ENCODE data around the gene NAA35. TPM values are rescaled to one million over a fixed set of nuclear protein-coding genes. Genes with fewer than 3 reads are reported as not detected.
"Not testable (repeated sequence)": the region's sequence is repeated elsewhere in the genome, so short reads cannot be mapped to it uniquely, and the experiment has no call there.

The NAA35 gene
- total RNA-seq, 1 donor from 2014 or later, result 65.6 TPM

GRCh38 chr9:85943757-85944430, 2.9 kb downstream of the NAA35 start:
- FAIRE-seq (no peak), DNase-seq (ENCODE audit: low spot score in 2 of 2) (no peak)

DNA sequence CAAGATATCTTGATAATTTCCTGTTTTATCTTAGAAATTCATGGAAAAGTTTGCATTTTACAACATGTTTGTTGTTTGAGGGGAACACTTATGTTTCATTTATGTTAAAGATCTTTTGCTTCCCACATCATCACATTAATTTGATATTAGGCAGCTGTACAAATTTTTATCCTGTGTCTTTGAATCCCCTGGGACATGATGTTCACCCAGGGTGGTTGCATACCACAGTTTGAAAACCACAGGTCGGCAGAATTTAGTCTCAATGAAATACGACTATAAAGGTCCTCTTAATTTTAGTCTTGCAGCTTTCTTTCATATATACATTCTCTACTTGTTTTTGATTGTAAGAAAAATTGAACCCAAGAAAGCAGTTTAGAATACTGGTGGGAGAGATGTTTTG, 3.7 kb downstream of the NAA35 start:
- DNase-seq (ENCODE audit: low spot score in 2 of 2), result no peak
- FAIRE-seq, result no peak

- no peak for FAIRE-seq
Observed at GRCh38 chr9:85949586-85950335, 8.8 kb downstream of the NAA35 start.

DNA sequence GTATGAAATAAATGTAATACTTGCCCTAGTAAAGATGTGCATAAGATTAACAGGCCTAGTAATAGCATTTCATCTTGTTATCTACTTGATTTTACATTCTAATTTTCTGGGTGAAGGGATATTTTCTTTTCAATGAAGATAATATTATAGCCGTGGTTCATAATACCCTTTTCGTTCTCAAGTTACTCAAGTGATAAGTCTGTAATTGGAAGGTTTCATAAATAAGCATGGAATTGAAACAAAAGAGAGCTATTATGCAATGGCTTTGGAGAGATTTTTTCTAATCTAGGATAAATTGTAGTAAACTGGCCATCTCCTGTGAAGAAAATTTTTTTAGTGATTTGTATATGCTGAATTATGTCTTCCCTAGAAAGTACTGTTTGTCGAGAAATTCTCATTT, 19.0 kb downstream of the NAA35 start:
- no peak for FAIRE-seq

More at GRCh38 chr9:85949586-85950335, 8.8 kb downstream of the NAA35 start:
- DNase-seq (ENCODE audit: low spot score in 2 of 2), result no peak

GRCh38 chr9:85960688-85961093, 19.7 kb downstream of the NAA35 start:
- DNase-seq (ENCODE audit: low spot score in 2 of 2) (peak in 1 of 2 donors; percentile 7), FAIRE-seq (no peak)

More for the DNA sequence above, 19.0 kb downstream of the NAA35 start:
- DNase-seq (ENCODE audit: low spot score in 2 of 2), result no peak

DNA sequence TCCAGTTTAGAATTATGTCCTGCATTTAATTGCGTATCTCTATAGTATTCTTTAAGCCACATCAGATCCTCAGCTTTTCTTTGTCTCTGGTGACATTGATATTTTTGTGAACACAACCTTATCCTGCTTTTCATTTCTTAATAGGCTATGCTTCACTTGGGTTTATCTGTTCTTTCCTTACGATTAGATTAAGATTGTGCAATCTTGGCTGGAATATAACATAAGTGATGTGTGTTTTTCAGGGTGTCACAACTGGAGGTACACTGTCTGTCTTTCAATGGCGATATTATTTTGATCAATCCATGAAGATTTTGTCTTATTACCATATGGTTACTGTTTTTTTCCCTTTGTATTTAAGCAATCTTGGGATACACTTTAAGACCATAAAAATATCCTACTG, 23.6 kb downstream of the NAA35 start:
- FAIRE-seq (no peak), DNase-seq (ENCODE audit: low spot score in 2 of 2) (no peak)

DNA sequence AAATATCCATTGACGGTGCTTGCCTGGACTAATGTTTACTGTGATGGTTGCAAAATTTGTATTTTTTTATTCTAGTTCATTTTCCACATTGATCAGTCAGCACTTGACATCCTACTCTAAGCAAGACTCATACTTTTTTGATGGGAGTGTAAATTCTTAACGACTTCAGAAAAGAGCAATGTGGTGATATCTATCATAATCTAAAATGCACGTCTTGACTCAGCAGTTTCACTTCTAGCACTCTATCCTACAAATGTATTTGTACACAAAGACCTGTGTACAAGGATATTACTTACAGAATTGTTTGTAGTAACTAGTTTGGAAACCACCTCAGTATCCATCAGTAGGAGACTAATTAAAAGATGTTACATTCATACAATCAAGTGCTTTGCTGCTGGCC, 24.0 kb downstream of the NAA35 start:
- DNase-seq (ENCODE audit: low spot score in 2 of 2) (no peak), FAIRE-seq (no peak)

- FAIRE-seq (no peak), DNase-seq (ENCODE audit: low spot score in 2 of 2) (no peak)
Observed at GRCh38 chr9:85969727-85970126, 28.8 kb downstream of the NAA35 start.

- DNase-seq (ENCODE audit: low spot score in 2 of 2) (no peak), FAIRE-seq (no peak)
Observed at GRCh38 chr9:85971731-85972130, 30.8 kb downstream of the NAA35 start.

DNA sequence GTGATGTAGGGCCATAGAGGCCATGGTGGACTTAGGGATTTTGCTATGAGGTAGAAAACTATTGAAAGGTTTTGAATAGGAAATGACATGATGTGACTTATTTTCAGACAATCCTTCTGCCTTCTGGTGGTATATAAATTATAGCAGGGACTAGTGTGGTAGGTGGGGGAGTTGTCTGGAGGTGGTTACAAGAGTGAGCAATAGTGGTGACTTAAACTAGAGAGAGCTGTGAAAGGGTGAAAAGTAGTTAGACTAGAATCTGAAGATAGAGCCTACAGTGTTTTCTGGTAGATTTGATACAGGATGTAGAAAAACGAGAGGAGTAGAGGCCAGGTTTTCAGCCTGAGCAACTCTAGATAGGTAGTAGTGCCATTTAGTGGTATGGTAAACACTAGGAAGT, 32.3 kb downstream of the NAA35 start:
- DNase-seq (ENCODE audit: low spot score in 2 of 2) (no peak), FAIRE-seq (no peak)

DNA sequence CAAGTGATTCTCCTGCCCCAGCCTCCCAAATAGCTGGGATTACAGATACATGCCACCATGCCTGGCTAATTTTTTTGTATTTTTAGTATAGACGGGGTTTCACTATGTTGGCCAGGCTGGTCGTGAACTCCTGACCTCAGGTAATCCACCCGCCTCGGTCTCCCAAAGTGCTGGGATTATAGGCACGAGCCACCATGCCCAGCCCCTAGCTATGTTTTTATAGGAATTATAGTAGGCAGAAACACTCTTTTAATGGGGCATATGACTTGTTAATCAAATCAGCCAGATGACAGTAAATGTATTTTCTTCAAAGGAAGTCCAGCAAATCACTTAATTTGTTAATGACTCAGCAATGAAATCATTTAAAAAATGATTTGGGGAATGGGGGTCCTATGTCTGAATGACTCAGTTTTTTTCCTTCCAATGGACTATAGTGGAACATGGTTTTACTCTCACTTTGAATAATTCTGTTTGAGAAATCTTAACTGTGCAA, 33.2 kb downstream of the NAA35 start:
- DNase-seq (ENCODE audit: low spot score in 2 of 2); FAIRE-seq: not testable (repeated sequence)

DNA sequence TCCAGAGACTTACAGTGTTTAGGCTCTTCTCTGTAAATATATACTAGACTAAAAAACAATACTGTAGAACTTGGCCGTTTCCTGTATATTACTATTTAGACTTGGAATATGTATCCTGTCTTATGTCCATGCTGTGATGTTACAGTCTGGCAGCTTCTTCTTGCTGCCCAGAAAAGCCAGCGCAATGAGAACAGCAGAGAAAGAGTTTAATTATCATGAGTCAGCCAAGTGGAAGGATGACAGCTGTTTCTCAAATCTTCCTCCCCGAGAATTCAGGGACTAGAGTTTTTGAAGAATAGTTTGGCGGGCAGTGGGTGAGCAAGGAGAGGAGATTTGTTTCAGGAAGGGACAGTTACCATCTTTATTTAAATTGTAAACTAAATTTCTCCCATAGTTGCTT, 37.5 kb downstream of the NAA35 start:
- DNase-seq (ENCODE audit: low spot score in 2 of 2) (no peak), FAIRE-seq (no peak)

- FAIRE-seq (no peak), DNase-seq (ENCODE audit: low spot score in 2 of 2) (no peak)
Observed at GRCh38 chr9:85981369-85981768, 40.4 kb downstream of the NAA35 start.

DNA sequence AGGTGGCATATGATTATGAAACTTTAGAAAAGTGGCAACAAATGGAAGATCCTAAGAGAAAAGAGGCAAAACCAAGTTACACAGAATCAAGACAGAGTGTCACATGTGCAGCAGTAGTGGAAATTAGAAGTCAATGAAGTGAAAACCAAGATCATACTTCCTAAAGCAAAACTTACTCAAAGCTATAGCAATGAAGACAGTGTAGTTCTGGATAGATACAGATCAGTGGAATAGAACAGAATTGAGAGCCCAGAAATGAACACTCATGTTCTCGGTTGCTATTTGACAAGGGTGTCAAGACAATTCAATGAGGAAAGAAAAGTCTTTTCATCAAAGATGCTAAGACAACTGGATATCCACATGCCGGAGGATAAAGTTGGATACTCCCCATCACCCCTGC, 43.5 kb downstream of the NAA35 start:
- no peak for DNase-seq (ENCODE audit: low spot score in 2 of 2)
- FAIRE-seq, result no peak

- no peak for FAIRE-seq
- DNase-seq (ENCODE audit: low spot score in 2 of 2), result no peak
Observed at GRCh38 chr9:85987236-85987635, 46.3 kb downstream of the NAA35 start.

- DNase-seq (ENCODE audit: low spot score in 2 of 2) (no peak), FAIRE-seq (no peak)
Observed at GRCh38 chr9:85994191-85994590, 53.2 kb downstream of the NAA35 start.

GRCh38 chr9:85995097-85995496, 54.2 kb downstream of the NAA35 start:
- DNase-seq (ENCODE audit: low spot score in 2 of 2), result no peak

GRCh38 chr9:85995599-85995998, 54.7 kb downstream of the NAA35 start:
- DNase-seq (ENCODE audit: low spot score in 2 of 2), result no peak
- no peak for FAIRE-seq

More at GRCh38 chr9:85995097-85995496, 54.2 kb downstream of the NAA35 start:
- peak; percentile 96 for FAIRE-seq

DNA sequence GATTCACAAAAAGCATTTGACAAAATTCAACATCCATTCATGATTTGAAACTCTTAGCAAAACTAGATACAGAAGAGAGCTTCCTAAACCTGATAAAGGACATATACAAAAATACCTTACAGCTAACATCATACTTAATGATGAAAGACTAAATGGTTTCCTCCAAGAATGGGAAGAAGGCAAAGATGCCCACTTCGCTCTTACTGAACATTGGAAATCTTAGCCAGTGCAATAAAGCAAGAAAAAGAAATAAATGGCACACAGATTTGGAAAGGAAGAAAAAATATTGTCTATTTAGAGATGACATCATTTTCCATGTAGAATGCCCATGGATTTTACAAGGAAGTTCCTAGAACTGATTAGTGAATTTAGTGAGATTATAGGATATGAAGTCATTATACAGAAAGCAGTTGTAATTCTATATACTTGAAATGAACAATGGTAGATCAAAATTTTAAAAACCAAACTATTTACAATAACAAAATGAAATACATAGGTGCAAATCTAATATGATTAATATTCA, 64.4 kb downstream of the NAA35 start:
- FAIRE-seq (no peak), DNase-seq (ENCODE audit: low spot score in 2 of 2) (no peak)

DNA sequence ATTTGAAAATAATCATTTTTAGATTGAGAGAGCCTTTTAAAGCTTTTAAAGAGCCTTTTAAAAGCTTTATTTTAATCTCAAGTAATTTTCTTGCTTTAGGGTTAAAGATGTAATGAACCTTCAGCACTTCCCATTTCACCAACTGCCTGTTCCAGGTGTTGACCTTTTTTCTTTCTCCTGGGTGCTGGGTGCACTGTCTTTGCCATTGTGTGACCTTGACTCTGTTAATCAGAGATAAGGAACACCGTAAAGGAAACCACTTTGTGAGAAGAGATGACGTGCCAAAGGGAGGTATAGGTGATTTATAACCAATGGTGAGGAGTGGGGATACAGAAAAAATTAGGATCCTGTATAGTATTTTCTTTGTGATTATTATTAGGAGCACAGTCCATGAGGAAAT, 68.2 kb downstream of the NAA35 start:
- no peak for FAIRE-seq
- DNase-seq (ENCODE audit: low spot score in 2 of 2), result no peak

- DNase-seq (ENCODE audit: low spot score in 2 of 2), result no peak
- FAIRE-seq, result no peak
Observed at GRCh38 chr9:86020731-86021130, 79.8 kb downstream of the NAA35 start.

- FAIRE-seq, result no peak
- no peak for DNase-seq (ENCODE audit: low spot score in 2 of 2)
Observed at GRCh38 chr9:86021166-86021565, 80.2 kb downstream of the NAA35 start.

All from frontal cortex (tissue), 4 donors.